NCI-H1436 treated with DMSO at 0.1 percent for 48 hours (cell line): ENCODE data around the gene SORBS1.

Experiments used
- DNase-seq: peaks from one replicate; lab custom pipeline; 2025; lab: John Stamatoyannopoulos, UW

Gene SORBS1

DNA sequence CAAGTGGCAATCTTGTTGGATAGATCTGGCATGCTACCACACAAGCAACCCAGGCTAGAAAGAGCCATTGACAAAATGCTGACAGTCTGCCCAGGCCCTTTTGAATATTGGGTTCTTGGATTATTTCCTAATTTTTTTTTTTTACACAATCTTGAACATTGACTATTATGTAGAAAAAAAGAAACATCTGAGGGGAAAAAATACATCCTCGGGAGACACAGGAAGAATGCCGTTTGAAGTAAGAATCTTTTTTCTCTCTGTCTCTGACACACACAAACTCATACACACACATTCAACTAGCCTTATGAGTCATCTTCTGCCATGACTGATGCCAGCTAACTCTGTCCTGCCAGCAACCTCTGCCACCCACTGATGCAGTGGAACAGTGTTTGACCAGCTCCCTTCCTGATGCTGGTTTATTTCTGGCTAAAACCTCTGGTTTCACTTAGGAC is 47.2 kb downstream of the SORBS1 start:
- no peak for DNase-seq

DNA sequence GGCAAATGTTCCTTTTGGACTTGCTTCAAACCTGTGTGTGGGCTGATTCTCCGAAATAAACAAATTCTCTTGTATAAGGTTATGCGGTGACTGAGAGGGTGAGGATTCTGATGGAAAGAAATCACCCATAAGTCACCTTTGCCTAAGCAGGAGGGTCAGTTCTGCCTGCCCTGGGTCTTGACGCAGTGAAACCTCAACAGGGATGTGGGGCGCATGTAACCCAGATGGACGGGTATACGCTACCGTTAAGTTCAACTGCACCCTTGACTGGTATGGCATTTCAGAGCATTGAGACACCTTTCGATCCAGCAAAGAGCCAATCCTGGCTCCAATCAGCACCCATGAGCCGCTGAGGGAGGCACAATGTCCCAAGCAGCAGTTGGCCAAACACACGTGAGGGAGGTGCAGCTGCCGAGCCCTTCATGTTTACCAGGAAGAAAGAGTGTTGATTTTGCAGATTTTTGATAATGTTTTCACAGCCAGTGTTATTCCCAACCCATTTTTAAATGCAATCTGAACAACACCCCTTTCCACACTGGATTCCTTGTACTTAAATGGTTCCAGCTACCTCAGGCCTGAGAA is 48.1 kb downstream of the SORBS1 start:
- DNase-seq: no peak

DNA sequence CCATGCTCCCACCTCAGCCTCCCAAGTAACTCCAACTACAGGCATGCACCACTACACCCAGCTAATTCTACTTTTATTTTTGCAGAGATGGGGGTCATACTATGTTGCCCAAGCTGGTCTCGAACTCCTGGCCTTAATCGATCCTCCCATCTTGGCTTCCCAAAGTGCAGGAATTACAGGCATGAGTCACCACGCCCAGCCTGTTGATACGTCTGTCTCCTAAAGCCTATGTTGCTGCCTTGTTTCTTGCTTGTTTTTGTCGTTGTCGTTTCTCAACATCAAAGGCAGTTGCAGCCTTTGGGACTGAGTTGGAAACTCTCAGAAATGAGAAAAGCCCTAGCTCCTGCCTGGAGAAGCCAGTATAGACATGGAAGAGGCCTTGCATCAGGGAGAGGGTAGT is 49.9 kb downstream of the SORBS1 start:
- DNase-seq: no peak

DNA sequence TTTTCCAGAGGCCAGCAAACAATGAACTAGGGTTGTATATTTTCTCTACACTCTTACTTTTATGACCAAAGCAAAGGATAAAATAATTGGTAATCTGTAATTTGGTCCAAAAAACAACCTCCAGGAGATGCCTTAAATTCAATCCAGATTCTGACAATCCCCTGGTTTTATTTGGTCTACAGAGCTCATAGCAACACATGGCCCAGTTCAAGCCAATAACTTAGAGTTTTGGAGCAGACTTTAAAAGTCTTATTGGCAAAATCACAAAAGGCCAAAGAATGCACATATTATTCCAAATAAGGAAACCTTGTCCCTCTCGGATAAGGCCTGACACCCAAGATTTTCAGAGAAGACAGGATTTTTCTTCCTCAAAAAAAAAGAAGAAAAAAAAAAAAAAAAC is 51.9 kb downstream of the SORBS1 start:
- DNase-seq: no peak

DNA sequence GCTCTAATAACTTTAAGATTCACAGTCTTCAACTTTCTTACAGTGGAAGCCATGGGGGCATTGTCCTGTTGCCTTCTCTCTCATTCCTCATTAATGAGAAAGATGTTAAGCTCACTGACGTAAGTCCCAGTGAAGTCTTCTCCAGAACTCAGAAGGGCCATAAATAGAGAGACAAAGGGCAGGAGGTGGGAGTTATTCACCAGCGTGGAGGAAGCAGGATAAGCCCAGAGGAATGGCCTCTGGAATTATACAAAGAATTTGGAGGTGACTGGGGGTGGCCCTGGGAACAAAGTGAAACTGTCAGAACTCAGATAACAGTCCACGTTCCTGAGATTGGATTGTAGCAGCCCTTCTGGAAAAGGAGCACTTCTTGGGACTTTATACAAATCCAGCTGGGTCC is 52.4 kb downstream of the SORBS1 start:
- no peak for DNase-seq

DNA sequence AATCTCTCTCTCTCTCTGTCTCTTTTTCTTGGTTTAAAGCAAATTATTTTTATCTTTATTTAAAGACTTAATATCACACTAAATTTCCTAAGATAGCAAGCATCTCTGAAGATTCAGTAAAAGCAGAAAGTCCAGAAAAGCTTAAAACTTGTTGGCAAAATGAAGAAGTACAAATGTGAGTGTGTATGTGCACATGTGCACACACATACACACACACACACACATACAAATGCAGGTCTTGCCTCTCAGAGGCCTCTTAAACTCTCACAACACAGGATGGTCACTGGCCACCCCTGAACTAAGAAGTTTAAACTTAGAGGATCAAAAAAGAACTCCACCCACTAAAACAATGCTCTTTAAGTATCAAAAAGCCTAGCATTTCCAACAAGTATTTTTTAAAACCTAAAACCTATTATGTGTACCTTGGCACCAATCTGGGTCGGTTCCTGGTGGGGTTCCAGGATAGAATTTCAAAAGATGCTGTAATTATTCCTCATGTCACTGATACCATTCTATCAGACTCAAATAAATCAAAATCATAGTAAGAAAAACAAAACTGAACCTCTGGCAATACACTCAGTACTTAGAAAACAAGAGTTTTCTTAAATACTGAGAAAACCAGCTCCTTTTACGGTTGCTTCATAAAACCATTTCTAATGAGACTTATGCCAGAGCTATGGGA is 55.0 kb downstream of the SORBS1 start:
- no peak for DNase-seq

DNA sequence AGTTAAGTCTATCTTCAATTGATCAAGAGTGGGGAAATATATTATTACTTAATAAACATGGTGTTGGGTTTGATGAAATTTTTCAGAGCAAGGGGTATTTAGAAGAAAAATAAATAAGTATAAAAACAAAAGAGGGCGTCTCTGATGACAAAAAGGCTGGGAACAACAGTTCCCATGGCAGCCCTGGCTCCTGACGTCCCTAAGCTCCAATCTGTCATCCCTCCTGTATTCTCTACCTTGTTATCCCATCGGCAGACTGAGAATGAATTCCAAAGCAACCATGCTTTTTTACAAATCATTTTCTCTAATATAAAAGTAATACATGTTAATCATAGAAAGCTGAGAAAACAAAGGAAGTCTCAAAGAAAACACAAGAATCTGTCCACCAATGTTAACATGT is 55.5 kb downstream of the SORBS1 start:
- DNase-seq: no peak

DNA sequence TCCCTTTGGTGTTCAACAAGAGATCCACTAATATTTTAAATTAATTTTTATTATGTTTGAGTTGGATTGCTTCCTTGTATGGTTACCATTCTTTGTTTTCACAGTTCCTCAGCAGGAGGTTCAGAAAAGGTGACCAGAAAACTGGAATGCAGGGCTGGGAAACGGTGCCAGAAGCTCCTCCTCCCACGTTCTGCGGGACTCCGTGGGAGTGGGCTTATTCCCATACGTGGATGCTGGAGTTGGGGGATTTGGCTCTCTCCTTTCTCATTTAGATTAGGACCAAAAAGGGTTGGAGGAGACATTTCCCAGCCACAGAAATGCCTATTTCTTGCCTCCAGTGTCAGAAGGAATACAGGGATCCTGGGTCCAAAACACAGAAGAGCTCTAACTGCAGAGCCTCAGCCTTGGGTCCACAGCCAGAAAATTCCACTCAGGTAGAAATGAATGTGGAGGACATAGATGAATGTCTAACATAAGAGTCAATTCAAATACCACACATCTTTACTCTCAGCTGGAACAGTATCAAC is 56.0 kb downstream of the SORBS1 start:
- DNase-seq: no peak

DNA sequence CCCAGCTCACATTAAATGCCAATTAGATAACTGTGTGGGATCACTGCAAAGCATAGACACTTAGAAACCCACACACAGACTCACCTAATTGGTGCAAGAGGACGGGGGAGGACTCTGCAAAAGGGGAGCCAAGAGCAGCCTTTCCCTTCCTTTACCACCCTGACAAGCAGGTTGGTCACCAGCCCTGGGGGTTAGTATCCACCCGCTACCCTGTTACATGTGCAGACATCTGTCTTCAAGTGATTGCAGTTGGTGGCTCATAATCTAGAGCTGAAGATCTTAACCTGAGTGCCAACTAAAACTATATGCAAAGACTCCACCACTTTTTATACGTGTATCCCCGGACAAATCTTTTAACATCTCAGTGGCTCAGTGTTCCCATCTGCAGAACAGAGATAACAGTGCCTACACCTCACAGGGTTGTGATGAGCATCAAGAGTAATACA is 56.9 kb downstream of the SORBS1 start:
- DNase-seq: no peak

DNA sequence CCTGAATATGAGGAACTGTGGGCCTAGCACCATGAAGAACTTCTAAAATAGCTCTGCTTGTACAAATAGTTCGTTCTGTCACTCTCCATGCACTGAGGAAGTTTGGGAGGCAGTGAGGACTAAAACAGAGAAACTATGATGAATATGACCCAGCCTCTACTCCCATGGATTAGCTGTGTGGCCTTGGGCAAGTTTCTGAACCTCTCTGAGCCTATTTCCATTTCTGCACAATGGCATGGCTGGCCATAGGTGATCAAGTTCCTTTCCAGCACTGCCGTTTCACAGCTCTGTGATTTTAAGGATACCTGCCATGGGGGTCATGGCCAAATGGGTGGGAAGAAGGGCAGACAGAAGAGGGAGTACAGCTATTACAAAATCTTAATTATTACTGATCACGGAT is 57.6 kb downstream of the SORBS1 start:
- DNase-seq: no peak

DNA sequence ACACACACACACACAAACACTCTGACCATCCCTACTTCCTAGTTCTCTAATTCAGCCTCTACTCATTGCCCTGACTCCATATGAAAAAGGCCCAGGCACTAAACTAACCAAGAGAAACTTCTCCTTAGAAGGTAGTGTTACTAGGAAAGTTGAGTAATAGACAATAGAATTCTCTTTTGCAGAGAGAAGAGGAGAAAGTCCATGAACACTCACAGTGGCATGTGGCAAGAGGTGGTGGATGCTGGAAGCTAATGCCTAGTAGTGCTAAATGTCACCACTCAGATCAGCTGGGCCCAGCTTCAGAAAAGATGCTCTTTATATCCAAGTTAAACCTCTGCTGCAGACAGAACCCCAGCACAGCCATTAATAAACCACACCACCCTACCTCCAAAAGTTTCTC is 58.2 kb downstream of the SORBS1 start:
- DNase-seq: no peak

DNA sequence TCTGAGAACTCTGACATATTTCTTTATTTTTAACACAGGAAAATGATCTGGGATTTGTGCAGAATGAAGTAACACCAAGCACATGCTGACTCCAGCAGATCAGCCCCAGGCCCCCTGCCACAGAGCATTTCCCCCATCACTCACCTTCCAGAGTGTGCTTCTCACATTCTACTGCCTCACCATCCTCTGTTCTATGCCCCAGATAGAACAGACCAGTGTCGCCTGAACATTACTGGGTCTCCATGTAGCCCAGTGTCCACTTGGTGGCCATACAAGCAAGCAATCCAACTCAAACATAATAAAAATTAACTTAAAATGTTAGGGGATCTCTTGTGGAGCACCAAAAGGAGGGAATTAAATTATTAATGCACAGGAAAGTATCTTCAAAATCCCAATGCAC is 58.8 kb downstream of the SORBS1 start:
- DNase-seq: no peak

DNA sequence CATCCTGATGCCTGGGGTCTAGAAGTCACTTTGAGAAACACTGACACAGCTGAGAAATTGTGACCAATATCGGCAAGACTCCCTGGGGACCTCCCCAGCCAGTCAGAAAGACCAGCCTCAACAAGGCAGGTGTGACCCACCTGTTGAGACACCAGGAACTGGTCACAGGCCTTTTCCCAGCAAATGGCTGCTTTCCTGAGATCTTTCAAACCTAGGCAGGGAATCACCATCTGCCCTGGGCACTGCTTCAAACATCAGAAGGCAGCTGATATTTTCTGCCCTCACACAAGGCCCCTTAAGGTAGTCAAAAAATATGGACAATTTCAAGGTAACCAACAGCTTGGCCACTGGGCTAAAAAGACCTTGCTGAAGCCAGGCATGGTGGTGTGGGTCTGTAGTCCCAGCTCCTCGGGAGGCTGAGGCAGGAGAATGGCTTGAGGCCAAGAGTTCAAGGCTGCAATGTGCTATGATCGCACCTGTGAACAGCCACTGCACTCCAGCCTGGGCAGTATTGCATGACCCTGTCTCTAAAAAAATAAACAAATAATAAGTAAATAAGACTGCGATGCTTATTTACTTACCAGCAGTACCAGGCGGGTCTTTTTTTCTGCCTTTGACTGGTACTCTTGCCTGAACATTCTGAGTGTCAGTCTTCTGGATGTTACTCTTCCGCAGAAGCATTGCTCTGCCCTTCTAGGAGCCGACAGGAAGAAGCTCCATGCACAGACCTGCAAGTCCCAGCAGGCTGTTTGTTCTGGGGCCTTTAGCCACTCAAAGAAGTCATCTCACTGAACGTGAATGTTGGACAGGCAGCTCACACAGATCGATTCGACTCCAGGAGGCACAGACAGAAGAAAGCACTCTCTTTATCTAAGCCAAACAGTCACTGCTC is 59.7 kb downstream of the SORBS1 start:
- DNase-seq: no peak

DNA sequence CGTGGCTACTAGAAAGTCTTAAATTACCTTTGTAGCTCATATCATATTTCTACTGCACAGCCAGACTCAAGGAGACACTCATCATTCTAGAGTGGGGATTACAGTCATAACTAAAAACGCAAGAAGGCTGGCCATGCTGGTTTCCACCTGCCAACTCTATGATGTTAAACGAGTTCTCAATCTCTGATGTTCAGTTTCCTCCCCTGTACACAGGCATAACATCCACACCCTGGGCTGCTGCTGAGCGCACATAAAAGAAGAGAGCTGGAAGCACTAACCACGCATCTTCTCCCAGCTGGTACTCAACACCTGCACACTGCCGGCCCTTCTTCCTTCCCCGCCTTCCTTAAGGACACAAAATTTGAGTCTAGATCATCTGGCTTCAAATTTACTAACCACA is 60.5 kb downstream of the SORBS1 start:
- DNase-seq: no peak

DNA sequence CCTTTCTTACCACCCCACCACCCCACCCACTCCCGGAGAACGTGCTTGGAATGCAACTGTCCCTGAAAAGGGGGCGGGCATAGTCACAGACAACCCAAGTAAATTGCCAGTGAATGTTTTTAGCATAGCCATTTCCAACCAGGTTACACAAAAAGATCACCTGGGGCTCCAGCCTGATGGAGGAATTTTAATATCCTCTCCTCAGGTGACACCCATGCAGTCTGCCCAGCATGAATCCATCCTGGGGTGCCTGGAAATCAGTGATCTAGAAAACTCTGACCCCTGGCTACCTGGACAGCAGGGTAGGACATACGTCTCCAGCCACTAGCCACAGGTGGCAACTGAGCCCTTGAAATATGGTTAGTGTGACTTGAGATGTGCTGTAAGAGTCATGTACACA is 61.1 kb downstream of the SORBS1 start:
- no peak for DNase-seq

DNA sequence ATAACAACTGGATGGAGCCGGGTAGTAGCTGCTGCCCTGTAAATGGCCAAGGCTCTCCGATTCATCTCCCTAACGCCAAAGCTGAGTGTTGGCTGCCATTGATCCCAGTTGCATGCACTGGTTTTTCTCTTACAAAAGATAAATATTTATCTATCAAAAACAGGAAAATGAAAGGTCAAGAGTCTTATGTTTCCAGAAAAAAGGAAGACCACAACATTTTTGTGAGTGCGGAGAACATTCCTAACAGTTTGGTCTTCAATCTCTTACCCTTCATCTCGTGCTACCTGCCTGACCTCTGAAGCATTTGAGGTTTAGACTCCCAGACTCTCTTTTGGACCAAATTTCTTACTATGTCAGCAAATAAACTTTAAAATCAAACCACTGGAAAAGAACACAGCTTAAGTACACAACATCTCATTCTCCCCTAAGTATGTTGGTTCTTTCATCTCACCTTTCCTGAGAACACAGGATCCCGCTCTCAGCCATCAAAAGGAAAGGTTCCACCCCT is 61.6 kb downstream of the SORBS1 start:
- DNase-seq: no peak

DNA sequence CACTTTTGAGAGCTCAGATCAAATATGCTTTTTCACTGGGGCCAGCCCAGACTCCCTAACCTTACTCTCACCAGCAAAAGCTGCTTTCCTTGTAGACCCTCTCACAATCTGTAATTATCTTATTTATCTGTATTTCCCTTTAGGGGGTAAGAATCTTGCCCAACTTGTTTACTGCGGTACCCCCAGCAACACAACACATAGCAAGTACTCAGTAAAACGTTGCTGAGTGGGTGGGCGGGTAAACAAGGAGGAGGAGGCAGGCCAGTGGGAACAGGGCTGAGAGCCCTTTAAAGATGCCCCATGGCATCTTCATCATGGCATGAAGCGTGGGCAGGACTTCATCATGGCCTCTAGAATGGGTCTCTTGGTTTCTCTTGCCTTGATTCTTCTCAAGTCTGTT is 64.2 kb downstream of the SORBS1 start:
- DNase-seq: no peak

DNA sequence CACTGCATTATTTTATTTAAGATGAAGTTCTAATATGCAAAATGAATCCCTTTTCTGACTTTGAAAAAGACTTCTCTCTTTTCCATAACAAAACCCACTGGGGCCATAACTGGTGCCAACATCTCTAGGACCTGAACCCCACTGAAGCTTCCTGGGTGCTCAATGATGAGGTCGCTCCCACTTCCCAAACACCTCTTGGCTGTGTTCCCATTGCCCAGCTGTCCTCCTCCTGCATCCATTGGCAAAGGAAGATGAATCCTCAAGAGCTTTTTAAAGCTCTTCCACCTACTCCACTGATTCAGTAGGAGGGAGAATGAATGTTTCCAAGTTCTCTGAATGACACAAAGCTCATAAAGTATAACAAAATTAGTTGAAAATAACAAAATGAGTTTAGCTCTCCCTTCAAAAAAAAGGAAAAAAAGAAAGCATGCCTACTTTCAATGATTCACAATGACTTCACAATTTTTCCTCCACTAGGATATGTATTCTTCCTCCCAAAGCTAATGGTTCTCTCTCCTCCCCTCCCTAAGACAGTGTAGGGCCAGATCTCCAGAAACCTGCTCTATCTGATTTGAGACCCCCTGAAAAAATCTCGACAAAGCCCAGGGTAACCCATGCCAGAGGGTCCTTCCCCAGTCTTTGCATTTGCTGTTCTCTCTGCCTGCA is 64.8 kb downstream of the SORBS1 start:
- no peak for DNase-seq

DNA sequence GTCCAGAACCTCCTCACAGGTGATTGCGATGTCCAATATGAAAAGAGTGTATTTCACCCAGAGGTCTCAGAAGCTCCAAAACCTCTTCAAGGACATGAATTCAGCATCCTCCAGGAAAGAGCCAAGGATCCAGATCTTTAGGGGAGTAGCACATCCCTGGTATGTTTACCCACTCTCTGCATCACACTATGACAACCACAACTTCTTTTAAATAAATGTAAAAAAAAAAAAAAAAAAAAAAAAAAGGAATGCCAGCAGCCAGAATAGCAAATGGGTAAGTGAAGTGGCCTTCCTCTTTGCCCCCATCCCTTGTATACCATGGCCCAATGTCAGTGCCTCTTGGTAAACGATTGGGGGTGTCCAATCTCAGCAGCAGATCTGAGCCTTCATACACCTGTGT is 67.3 kb downstream of the SORBS1 start:
- DNase-seq: no peak

DNA sequence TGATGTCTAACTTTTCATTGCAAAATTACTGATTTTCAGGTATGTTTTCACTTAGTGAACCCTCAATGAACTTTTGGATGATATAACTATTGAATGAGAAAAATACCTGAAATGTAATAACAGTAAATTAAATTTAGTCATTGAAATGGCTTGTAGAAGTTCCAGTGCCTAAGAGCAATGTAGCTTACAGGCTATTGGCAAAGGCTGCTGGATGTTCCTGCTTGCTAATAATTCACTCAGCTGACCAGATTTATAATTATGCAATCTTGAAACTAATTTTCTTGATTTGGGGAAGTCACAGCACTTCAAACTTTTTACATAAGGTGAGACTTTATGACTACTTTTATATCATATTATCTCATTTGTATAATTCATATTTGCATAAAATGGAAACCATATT is 73.2 kb downstream of the SORBS1 start:
- no peak for DNase-seq

DNA sequence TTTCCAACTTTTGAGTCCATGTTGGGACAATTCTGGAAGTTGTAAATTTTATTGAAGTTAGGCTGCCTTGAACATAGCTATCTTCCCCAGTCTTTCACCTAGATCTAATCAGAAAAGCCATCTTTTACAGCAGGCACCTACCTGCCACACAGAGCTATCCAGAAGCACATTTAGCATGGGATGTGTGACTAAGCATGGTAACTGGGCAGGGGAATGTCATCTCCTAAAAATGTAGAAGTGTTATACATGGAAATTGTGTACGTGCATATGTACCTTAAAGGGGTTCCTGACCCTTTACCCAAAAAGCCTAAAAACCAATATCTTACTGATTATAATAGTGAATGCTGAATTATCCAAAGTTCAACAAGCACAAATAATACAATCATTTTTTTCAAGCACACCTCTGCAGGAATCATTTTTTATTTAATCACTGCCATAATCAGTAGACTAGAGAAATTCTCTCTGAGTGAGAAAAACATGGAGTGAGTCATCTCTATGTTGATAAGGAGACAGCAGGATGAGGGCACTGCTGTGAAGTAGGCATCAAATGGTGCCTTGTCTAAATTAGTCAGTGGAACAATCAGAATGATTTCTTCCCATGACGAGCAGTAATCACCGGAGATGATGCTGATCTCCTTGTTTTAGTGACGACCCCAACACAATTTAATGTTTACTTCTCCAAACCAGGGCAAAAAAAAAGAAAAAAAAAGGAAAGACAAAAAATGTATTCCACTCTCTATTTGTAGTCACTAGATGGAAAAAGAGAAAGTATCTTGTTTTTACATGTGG is 75.9 kb downstream of the SORBS1 start:
- no peak for DNase-seq
